ENCODE measurements around the gene PAGE2B.

DNA sequence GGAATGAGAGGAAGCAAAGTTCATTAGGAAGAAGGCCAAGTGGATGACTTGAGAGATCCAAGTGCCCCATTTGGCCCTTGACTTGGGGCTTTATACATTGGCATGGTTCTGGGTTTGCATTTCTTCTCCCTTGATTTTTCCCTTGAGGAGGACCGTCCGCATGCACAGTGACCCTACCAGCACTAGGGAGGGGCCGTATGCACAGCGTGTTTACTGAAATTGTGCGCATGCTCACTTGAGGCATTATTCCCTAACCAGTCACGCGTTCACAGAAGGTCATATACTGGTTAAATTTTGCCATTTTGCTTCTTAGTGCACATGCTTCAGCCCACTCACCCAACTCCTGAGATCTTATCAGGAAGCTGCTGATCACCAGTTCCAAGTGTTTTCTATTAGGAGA is 49.1 kb downstream of the PAGE2B start:
- TF ChIP-seq RBM22 (IDR thresholded peaks at IDR 0.05; ENCODE audit: low read depth, low read length, poor library complexity, severe bottlenecking) (no peak), NFIC (IDR thresholded peaks at IDR 0.05) (no peak), CHD2 (IDR thresholded peaks at IDR 0.05; ENCODE audit: low read depth, low read length) (no peak), YY1 (IDR thresholded peaks at IDR 0.05; ENCODE audit: borderline replicate concordance in 1 of 3, control insufficient read depth in 1 of 3, extremely low read depth in 1 of 3, insufficient read depth in 3 of 3, insufficient read length in 1 of 3, insufficient replicate concordance in 2 of 3, low read depth in 1 of 3, low read length in 2 of 3) (no peak), GATAD2B (IDR thresholded peaks at IDR 0.05; ENCODE audit: borderline replicate concordance) (no peak), NCOR1 (IDR thresholded peaks at IDR 0.05) (no peak), SMARCA5 (IDR thresholded peaks at IDR 0.05) (no peak)
- TF ChIP-seq, protein P1, sequence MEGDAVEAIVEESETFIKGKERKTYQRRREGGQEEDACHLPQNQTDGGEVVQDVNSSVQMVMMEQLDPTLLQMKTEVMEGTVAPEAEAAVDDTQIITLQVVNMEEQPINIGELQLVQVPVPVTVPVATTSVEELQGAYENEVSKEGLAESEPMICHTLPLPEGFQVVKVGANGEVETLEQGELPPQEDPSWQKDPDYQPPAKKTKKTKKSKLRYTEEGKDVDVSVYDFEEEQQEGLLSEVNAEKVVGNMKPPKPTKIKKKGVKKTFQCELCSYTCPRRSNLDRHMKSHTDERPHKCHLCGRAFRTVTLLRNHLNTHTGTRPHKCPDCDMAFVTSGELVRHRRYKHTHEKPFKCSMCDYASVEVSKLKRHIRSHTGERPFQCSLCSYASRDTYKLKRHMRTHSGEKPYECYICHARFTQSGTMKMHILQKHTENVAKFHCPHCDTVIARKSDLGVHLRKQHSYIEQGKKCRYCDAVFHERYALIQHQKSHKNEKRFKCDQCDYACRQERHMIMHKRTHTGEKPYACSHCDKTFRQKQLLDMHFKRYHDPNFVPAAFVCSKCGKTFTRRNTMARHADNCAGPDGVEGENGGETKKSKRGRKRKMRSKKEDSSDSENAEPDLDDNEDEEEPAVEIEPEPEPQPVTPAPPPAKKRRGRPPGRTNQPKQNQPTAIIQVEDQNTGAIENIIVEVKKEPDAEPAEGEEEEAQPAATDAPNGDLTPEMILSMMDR (IDR thresholded peaks at IDR 0.05 in 2 of 3, conservative IDR thresholded peaks at IDR 0.05 in 1 of 3; ENCODE audit: insufficient read depth in 2 of 3, low read depth in 1 of 3, low read length in 3 of 3): no peak
- TF ChIP-seq, protein P2, sequence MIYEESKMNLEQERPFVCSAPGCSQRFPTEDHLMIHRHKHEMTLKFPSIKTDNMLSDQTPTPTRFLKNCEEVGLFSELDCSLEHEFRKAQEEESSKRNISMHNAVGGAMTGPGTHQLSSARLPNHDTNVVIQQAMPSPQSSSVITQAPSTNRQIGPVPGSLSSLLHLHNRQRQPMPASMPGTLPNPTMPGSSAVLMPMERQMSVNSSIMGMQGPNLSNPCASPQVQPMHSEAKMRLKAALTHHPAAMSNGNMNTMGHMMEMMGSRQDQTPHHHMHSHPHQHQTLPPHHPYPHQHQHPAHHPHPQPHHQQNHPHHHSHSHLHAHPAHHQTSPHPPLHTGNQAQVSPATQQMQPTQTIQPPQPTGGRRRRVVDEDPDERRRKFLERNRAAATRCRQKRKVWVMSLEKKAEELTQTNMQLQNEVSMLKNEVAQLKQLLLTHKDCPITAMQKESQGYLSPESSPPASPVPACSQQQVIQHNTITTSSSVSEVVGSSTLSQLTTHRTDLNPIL (CRISPR knock-in tag; IDR thresholded peaks at IDR 0.05): no peak
